ENCODE measurements around the gene SELENOO.
A peak's percentile ranks its signal among the peaks of the same experiment; 100 is the strongest.

The SELENOO gene

GRCh38 chr22:50177537-50178470, 23.0 kb upstream of the SELENOO start:
- TF ChIP-seq ZNF274 (IDR thresholded peaks at IDR 0.05; ENCODE audit: low read depth, low read length): no peak
- no peak overlapping the region for H3K4me3 ChIP-seq (ENCODE audit: low read length)

DNA sequence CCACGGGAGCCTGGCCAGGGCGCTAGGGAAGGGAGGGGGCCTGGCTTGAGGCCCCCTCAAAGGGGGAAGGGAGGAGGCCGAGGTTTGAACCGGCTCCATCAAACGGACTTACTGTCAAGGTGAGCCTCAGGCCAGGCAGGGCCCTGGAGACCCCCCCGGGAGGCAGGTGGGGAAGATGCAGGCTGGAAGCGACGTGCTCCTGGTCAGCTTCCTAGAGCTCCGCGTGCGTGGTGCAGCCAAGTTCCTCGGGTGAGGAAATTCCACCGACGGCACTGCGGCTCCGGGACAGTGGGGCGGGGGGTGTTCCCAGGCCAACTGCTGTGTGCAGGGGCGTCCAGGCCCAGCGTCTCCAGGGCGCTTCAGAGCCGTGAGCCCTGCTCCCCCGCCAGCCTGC, 22.3 kb upstream of the SELENOO start:
- no peak for TF ChIP-seq ZNF274 (IDR thresholded peaks at IDR 0.05; ENCODE audit: low read depth, low read length)

DNA sequence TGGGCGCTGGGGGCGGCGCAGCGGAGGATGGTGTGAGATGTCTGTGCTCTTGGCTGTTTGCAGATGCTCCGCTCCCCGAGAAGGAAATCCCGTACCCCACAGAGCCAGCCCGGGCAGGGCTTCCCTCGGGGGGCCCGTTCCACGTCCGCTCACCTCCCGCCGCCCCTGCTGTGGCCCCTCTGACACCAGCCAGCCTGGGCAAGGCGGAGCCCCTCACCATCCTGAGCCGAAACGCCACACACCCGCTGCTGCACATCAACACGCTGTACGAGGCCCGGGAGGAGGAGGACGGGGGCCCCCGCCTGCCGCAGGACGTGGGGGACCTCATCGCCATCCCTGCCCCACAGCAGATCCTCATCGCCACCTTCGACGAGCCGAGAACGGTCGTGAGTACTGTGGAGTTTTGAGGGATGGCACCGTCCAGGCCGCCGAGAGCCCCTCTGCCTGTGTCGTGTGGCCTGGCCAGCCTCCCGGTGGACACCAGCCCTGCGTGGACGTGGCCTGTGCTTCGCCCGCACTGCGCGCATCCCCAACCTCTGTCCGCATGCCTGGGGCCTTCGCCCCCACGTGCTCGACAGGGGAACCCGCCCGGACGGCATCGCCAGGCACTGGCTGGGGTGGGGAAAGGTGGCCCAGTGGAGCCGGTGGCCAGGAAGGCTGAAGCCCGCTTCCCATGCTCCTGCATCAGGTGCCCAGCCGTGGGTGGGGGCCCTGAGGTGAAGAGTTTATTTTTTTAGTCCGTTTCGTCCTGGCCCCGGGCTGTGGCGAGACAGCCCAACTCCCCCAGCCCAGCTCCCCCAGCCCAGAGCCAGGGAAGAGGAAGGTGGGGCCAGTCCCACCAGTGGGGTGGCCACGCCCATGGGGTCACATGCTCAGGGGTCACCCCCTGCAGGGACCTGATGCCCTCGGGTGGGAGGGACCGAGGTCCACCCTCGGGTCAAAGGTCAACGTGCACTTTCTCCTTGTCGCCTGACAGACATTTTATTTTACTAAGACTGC, 21.6 kb upstream of the SELENOO start:
- H3K4me3 ChIP-seq (ENCODE audit: low read length): no peak overlapping the region
- TF ChIP-seq ZNF274 (IDR thresholded peaks at IDR 0.05; ENCODE audit: low read depth, low read length): no peak

More for the DNA sequence above, 22.3 kb upstream of the SELENOO start:
- no peak overlapping the region for H3K4me3 ChIP-seq (ENCODE audit: low read length)

DNA sequence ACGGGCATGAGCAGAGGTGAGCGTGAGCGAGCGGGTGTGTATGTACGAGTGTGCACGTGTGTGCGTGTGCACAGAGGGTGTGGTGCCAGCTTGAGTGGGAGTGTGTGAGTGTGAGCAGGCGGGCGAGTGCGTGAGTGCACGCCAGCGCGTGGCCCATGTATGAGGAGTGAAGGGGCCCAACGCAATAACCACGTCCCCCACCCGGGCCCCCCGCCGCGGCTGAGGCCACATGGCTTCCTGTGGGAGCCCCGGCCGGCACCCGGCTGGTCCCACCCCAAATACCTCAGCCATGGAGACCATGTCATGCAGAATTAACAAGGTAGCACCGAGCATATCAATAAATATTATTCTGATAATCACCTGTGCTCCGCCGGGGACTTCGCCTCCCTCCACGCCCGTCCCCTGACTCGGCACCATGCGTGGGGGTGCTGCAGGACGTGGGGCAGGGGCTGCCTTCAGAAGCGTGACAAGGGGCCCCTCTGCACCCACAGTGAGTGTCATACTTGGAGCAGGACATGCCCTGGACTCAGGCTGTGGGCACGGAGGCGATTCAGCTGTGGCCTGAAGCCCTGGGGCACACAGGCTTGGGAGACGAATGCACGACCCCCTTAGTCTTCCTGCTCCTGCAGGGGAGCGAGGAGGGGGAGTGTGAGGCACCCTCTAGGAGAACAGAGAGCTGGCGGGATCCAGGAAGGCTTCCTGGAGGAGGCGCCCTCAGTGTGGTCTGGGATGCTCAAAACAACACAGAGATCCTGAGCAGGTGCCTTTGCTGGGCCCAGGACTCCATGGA, 20.7 kb upstream of the SELENOO start:
- H3K4me3 ChIP-seq (ENCODE audit: low read length): no peak overlapping the region
- no peak for TF ChIP-seq ZNF274 (IDR thresholded peaks at IDR 0.05; ENCODE audit: low read depth, low read length)

- no peak for TF ChIP-seq ZNF274 (IDR thresholded peaks at IDR 0.05; ENCODE audit: low read depth, low read length)
- H3K4me3 ChIP-seq (ENCODE audit: low read length): no peak overlapping the region
These were observed 19.9 kb upstream of the SELENOO start for GRCh38 chr22:50180727-50181521.

- TF ChIP-seq ZNF274 (IDR thresholded peaks at IDR 0.05; ENCODE audit: low read depth, low read length): no peak
- no peak overlapping the region for H3K4me3 ChIP-seq (ENCODE audit: low read length)
These were observed 18.4 kb upstream of the SELENOO start for GRCh38 chr22:50182176-50183081.

GRCh38 chr22:50183141-50183971, 17.5 kb upstream of the SELENOO start:
- H3K4me3 ChIP-seq (ENCODE audit: low read length): no peak overlapping the region
- TF ChIP-seq ZNF274 (IDR thresholded peaks at IDR 0.05; ENCODE audit: low read depth, low read length): no peak

DNA sequence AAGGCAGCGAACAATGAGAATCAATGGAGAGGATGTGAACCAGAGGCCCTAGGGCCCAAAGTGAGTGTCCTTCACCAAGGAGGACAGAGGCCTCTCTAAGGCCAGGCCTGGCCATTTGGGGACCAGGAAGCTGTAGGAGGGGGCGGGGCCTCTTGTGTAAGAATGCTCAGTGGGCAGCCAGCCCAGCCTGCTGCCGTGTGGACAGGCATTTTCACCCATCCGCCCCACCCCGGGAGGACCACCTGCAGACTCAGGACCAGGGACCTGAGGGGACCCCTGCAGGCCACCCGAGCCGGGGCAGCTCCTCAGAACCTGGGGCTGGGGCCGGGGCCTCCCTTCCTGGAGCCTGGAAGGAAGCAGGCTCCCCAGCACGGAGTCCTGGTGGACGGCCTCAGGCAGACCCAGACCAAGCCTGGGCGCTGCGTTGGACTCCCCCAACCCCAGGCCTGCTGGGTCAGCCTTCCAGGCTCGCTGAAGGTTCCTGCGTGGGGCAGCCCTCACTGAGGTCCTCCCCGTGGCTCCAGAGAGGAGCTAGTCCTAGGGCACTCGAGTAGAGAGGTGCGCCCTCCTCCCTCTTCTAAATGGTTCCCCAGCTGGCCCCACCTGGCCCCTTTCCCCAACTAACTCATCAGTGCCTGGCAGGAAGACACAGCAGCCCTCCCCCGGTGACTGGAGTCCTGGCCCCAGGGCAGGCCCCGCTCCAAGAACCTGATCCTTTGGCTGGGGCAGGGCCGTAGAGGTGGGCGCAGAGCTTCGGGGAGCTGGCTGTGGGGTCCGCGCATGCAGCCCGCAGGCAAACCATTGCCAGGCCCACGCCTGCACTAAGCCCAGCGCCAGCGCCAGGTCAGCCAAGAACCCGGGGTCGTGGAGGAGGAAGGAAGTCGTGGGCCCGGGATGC, 16.6 kb upstream of the SELENOO start:
- H3K4me3 ChIP-seq (ENCODE audit: low read length): no peak overlapping the region
- no peak for TF ChIP-seq ZNF274 (IDR thresholded peaks at IDR 0.05; ENCODE audit: low read depth, low read length)

DNA sequence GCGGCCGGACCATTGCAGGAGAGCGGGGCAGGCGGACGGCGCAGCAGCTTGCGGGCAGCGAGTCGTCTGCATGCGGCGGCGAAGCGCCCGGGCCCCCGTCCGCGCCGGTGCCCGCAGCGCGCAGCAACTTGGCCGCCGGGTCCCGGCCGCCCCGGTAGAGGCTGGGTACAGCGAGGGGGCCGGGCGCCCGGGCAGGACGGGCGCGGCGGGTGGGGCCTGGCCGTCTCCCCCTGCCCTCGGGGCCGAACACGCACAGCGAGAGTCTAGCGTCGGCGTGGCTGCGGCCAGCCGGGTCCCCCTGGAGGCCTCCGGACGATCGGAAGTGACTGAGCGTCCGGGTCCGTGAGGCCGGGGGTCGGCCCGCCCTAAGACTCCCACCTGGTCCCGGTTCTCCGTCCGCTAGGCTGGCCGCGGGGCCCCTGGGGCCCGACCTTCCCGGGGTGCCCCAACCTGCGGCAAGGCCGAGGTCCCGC, 15.9 kb upstream of the SELENOO start:
- peak overlapping the region; percentile 2; the same call in 1 of the 2 replicates for H3K4me3 ChIP-seq (ENCODE audit: low read length)
- no peak for TF ChIP-seq ZNF274 (IDR thresholded peaks at IDR 0.05; ENCODE audit: low read depth, low read length)
